ENCODE results near the gene AGFG2.

AGFG2 gene

DNA sequence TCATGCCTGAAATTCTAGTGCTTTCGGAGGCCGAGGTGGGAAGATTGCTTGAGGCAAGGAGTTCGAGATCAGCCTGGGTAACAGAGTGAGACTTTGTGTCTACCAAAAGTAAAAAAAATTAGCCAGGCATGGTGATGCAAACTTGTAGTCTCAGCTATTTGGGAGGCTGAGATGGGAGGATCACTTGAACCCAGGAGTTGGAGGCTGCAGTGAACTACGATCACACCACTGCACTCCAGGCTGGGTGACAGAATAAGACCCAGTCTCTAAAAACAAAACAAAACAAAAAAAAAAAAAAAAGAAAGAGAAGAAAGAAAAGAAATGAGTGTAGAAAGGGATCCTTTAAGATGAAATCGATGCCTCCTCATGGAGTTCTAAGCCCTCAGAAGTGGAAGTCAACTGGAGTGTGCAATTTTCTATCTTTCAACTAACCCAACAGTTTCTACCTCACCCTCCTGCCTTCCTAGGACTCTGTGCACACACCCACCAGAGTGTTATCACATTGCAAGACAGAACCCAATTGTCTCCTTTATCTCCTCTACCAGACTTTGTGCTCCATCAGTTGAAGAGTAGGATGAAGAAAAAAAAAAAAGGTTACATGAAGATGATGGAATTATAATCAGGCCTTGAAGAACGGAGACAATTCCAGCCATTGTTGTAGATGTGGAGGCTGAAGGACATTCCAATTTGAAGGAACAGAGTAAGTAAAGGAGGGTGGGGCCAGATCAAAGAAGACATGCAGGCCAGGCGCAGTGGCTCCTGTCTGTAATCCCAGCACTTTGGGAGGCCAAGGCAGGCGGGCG is 28.4 kb upstream of the AGFG2 start:
- TF ChIP-seq GABPA (IDR thresholded peaks at IDR 0.05; ENCODE audit: low read depth) (no peak), SPI1 (IDR thresholded peaks at IDR 0.05; ENCODE audit: borderline replicate concordance, low read depth) (no peak), POLR2AphosphoS5 (IDR thresholded peaks at IDR 0.05; ENCODE audit: low read depth) (no peak)
- TF ChIP-seq, protein P1, sequence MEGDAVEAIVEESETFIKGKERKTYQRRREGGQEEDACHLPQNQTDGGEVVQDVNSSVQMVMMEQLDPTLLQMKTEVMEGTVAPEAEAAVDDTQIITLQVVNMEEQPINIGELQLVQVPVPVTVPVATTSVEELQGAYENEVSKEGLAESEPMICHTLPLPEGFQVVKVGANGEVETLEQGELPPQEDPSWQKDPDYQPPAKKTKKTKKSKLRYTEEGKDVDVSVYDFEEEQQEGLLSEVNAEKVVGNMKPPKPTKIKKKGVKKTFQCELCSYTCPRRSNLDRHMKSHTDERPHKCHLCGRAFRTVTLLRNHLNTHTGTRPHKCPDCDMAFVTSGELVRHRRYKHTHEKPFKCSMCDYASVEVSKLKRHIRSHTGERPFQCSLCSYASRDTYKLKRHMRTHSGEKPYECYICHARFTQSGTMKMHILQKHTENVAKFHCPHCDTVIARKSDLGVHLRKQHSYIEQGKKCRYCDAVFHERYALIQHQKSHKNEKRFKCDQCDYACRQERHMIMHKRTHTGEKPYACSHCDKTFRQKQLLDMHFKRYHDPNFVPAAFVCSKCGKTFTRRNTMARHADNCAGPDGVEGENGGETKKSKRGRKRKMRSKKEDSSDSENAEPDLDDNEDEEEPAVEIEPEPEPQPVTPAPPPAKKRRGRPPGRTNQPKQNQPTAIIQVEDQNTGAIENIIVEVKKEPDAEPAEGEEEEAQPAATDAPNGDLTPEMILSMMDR (IDR thresholded peaks at IDR 0.05; ENCODE audit: insufficient read depth, low read length): no peak
- TF ChIP-seq, protein P2, sequence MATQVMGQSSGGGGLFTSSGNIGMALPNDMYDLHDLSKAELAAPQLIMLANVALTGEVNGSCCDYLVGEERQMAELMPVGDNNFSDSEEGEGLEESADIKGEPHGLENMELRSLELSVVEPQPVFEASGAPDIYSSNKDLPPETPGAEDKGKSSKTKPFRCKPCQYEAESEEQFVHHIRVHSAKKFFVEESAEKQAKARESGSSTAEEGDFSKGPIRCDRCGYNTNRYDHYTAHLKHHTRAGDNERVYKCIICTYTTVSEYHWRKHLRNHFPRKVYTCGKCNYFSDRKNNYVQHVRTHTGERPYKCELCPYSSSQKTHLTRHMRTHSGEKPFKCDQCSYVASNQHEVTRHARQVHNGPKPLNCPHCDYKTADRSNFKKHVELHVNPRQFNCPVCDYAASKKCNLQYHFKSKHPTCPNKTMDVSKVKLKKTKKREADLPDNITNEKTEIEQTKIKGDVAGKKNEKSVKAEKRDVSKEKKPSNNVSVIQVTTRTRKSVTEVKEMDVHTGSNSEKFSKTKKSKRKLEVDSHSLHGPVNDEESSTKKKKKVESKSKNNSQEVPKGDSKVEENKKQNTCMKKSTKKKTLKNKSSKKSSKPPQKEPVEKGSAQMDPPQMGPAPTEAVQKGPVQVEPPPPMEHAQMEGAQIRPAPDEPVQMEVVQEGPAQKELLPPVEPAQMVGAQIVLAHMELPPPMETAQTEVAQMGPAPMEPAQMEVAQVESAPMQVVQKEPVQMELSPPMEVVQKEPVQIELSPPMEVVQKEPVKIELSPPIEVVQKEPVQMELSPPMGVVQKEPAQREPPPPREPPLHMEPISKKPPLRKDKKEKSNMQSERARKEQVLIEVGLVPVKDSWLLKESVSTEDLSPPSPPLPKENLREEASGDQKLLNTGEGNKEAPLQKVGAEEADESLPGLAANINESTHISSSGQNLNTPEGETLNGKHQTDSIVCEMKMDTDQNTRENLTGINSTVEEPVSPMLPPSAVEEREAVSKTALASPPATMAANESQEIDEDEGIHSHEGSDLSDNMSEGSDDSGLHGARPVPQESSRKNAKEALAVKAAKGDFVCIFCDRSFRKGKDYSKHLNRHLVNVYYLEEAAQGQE (IDR thresholded peaks at IDR 0.05; ENCODE audit: insufficient replicate concordance, low read depth): no peak
- no peak overlapping the region for H3K4me3 ChIP-seq (replicated peaks; ENCODE audit: insufficient read depth, low read length)
- no peak overlapping the region for H3K27ac ChIP-seq (replicated peaks)
- DNase-seq (ENCODE audit: low read depth in 1 of 2, low spot score in 1 of 2): no peak
- H3K27me3 ChIP-seq (ENCODE audit: insufficient read depth, poor library complexity, severe bottlenecking): no peaks in the 10 kb centered on the region

DNA sequence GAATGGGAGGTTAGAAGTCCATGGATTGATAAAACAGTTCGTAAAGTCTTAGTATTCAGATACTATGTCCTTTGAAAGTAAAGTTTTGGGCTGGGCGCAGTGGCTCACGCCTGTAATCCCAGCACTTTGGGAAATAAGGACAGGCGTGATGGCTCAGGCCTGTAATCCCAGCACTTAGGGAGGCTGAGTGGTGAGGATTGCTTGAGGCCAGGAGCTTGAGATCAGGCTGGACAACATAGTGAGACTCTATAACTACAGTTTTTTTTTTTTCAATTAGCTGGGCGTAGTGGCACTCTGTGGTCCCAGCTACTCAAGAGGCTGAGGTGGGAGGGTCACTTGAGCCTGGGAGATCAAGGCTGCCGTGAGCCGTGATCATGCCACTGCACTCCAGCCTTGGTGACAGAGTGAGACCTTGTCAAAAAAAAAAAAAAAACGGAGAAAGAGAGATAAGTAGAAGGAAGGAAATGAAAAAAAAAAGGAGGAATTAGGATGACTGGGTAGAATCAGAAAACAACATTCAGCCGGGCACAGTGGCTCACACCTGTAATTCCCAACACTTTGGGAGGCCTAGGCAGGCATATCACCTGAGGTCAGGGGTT is 25.7 kb upstream of the AGFG2 start:
- no peaks in the 10 kb centered on the region for H3K27me3 ChIP-seq (ENCODE audit: insufficient read depth, poor library complexity, severe bottlenecking)
- TF ChIP-seq SPI1 (IDR thresholded peaks at IDR 0.05; ENCODE audit: borderline replicate concordance, low read depth) (no peak), GABPA (IDR thresholded peaks at IDR 0.05; ENCODE audit: low read depth) (no peak), POLR2AphosphoS5 (IDR thresholded peaks at IDR 0.05; ENCODE audit: low read depth) (no peak)
- TF ChIP-seq, protein P2 (IDR thresholded peaks at IDR 0.05; ENCODE audit: insufficient replicate concordance, low read depth): no peak
- TF ChIP-seq, protein P1 (IDR thresholded peaks at IDR 0.05; ENCODE audit: insufficient read depth, low read length): no peak
- DNase-seq (ENCODE audit: low read depth in 1 of 2, low spot score in 1 of 2): no peak
- no peak overlapping the region for H3K27ac ChIP-seq (replicated peaks)
- H3K4me3 ChIP-seq (replicated peaks; ENCODE audit: insufficient read depth, low read length): no peak overlapping the region

DNA sequence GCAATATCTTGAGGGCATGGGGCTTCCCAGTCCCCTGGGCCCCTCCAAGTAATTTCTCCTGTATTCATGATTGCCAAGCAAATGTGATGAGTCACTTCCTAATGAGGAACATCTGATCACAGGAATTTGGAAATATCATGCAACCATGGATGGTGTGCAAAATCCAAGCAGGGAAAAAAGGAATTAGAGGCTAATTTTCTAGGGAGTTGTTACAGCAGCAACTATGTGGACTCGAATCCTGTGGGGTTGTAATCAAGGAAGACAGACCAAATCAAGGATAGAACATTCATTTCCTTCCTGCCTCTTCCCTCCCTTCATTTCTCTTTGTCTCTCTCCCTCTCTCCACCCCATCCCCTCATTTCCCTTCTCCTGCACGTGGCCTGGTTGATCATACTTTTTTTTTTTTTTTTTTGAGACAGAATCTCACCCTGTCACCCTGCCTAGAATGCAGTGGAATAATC is 23.9 kb upstream of the AGFG2 start:
- no peak for DNase-seq (ENCODE audit: low read depth in 1 of 2, low spot score in 1 of 2)
- no peak overlapping the region for H3K4me3 ChIP-seq (replicated peaks; ENCODE audit: insufficient read depth, low read length)
- no peak overlapping the region for H3K27ac ChIP-seq (replicated peaks)
- H3K27me3 ChIP-seq (ENCODE audit: insufficient read depth, poor library complexity, severe bottlenecking): no peaks in the 10 kb centered on the region
- TF ChIP-seq GABPA (IDR thresholded peaks at IDR 0.05; ENCODE audit: low read depth) (no peak), SPI1 (IDR thresholded peaks at IDR 0.05; ENCODE audit: borderline replicate concordance, low read depth) (no peak), POLR2AphosphoS5 (IDR thresholded peaks at IDR 0.05; ENCODE audit: low read depth) (no peak)
- TF ChIP-seq, protein P2 (IDR thresholded peaks at IDR 0.05; ENCODE audit: insufficient replicate concordance, low read depth): no peak
- TF ChIP-seq, protein P1 (IDR thresholded peaks at IDR 0.05; ENCODE audit: insufficient read depth, low read length): no peak

All from HL-60 (cell line).